ENCODE data around the gene RPE. TPM values are rescaled to one million over a fixed set of nuclear protein-coding genes. Genes with fewer than 3 reads are reported as not detected.

RPE gene
- total RNA-seq, 1 donor from 2014 or later: 20.8 TPM

- ATAC-seq (no peak), DNase-seq (ENCODE audit: low spot score) (no peak)
Measured at GRCh38 chr2:210000464-210001324, 1.7 kb upstream of the RPE start.

GRCh38 chr2:210003359-210003758 is 921 bp downstream of the RPE start:
- ATAC-seq: no peak
- DNase-seq (ENCODE audit: low spot score): no peak

- ATAC-seq (no peak), DNase-seq (ENCODE audit: low spot score) (no peak)
Measured at GRCh38 chr2:210004881-210005280, 2.4 kb downstream of the RPE start.

GRCh38 chr2:210007895-210008294 is 5.5 kb downstream of the RPE start:
- DNase-seq (ENCODE audit: low spot score) (no peak), ATAC-seq (no peak)

- DNase-seq (ENCODE audit: low spot score) (no peak), ATAC-seq (no peak)
Measured at GRCh38 chr2:210009126-210009525, 6.7 kb downstream of the RPE start.

- no peak for ATAC-seq
- DNase-seq (ENCODE audit: low spot score): no peak
Measured at GRCh38 chr2:210009896-210010295, 7.5 kb downstream of the RPE start.

- ATAC-seq (no peak), DNase-seq (ENCODE audit: low spot score) (no peak)
Measured at GRCh38 chr2:210020138-210020537, 17.7 kb downstream of the RPE start.

GRCh38 chr2:210022824-210023223 is 20.4 kb downstream of the RPE start:
- DNase-seq (ENCODE audit: low spot score): no peak
- peak; percentile 54 for ATAC-seq

- DNase-seq (ENCODE audit: low spot score) (no peak), ATAC-seq (no peak)
Measured at GRCh38 chr2:210027608-210028007, 25.2 kb downstream of the RPE start.

GRCh38 chr2:210028178-210028577 is 25.7 kb downstream of the RPE start:
- ATAC-seq: no peak
- no peak for DNase-seq (ENCODE audit: low spot score)

- no peak for DNase-seq (ENCODE audit: low spot score)
- ATAC-seq: no peak
Measured at GRCh38 chr2:210034087-210034683, 31.7 kb downstream of the RPE start.

GRCh38 chr2:210035679-210036078 is 33.2 kb downstream of the RPE start:
- ATAC-seq: no peak
- no peak for DNase-seq (ENCODE audit: low spot score)

- DNase-seq (ENCODE audit: low spot score): no peak
- ATAC-seq: peak; percentile 53
Measured at GRCh38 chr2:210038078-210038477, 35.6 kb downstream of the RPE start.

- DNase-seq (ENCODE audit: low spot score) (no peak), ATAC-seq (no peak)
Measured at GRCh38 chr2:210046851-210047500, 44.5 kb downstream of the RPE start.

- no peak for ATAC-seq
- DNase-seq (ENCODE audit: low spot score): no peak
Measured at GRCh38 chr2:210049831-210050230, 47.4 kb downstream of the RPE start.

GRCh38 chr2:210050885-210051284 is 48.4 kb downstream of the RPE start:
- ATAC-seq: no peak
- DNase-seq (ENCODE audit: low spot score): no peak

GRCh38 chr2:210054696-210055095 is 52.3 kb downstream of the RPE start:
- ATAC-seq (no peak), DNase-seq (ENCODE audit: low spot score) (no peak)

- DNase-seq (ENCODE audit: low spot score) (no peak), ATAC-seq (no peak)
Measured at GRCh38 chr2:210055825-210056224, 53.4 kb downstream of the RPE start.

- no peak for ATAC-seq
- DNase-seq (ENCODE audit: low spot score): no peak
Measured at GRCh38 chr2:210063306-210063705, 60.9 kb downstream of the RPE start.

Data from left lobe of liver (tissue), 2 donors.